ENCODE measurements around the gene WWP2. TPM values are rescaled to one million over a fixed set of nuclear protein-coding genes. Genes with fewer than 3 reads are reported as not detected.
"Not testable (repeated sequence)": the region's sequence is repeated elsewhere in the genome, so short reads cannot be mapped to it uniquely, and the experiment has no call there.

WWP2 gene
- 61.5 TPM for polyA plus RNA-seq

DNA sequence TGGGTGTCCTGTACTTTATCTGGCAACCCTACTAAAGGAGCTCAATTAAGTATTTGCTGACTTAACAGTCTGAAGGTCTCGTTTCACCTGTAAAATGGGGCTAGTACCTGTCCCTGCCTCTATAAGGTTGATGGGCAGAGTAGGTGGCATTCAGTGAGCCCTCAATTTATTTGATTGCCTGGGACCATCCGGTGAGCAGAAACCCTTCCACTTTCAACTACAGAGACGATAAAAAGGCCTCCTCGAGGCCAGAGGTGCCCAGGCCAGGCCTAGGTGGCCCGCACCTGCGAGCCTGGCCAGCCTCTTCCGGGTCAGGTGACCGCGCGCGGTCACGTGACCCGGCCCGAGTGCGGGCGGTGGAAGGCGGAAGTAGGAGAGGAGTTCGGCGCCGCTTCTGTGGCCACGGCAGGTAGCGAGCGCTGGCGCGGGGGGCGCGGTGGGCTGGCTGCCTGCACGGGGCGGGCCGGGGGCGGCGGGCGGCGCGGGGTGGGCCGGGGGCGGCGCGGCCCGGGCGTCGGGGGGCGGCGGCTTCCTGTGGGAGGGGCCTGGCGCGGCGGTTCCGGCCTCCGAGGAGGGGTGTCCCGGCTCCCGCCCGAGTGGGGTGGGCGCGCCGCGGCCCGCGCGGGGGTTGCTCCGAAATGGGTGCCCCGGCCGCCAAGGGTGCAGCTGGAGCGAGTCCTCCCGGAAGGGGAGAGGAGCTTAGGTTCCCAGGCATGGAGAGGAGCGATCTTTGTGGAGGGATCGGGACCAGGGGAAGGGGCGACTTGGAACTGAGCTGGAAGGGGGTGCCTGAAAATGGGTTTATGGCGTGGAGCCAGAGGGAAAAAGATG lies at the start of gene WWP2:
TSS of gene WWP2 (plus strand) at position 350 of the 831 bp plus-strand sequence. CDS start 24,679 bp downstream, outside the sequence.
- Mint-ChIP-seq H3K4me1 (peaks cover 17 to 23% (median 20%) of the 10 kb centered on the region in 3 donors), H3K36me3 (no peaks in the 10 kb centered on the region), H3K27ac (peak within 1 kb of the TSS; percentile 75 to 100 (median 97)), H3K4me3 (peak within 1 kb of the TSS; percentile 70 to 98 (median 94)), H3K27me3 (no peaks in the 10 kb centered on the region), H3K9me3 (no peaks in the 10 kb centered on the region)

DNA sequence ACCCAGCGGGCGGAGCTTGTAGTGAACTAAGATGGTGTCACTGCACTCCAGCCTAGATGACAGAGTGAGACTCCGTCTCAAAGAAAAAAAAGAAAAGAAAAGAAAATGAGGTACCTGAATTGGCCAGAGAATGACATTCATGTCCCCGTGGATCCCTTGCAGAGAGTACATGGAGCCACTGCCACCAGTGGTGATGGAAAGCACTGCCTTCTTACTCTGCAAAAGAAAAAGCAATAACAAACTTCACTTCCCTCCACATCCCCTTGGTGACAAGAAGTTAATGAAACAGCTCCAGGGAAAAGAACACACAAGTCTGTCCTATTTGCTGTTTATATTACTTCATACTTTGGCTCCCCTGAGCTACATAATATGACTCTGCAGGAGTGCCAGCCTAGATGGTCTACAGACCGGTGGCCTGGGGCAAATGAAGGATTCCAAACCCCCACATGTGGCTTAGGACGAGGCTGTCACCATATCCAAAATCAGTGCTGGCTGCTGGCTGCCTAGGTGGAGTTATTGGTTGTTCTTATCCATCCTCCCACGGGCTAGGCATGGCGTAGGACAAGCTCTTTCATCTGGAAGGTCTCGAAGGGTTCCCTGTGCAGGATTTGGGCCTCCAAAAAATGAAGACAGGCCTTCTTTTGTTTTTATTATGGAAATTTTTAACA lies 49.1 kb upstream of the WWP2 start:
- H3K4me3 Mint-ChIP-seq = no peak overlapping the region
- H3K27ac Mint-ChIP-seq = no peak overlapping the region
- no peaks in the 10 kb centered on the region for H3K36me3 Mint-ChIP-seq
- H3K27me3 Mint-ChIP-seq = no peaks in the 10 kb centered on the region
- no peaks in the 10 kb centered on the region for H3K9me3 Mint-ChIP-seq
- peaks cover 0 to 3% (median 3%) of the 10 kb centered on the region in 3 donors for H3K4me1 Mint-ChIP-seq

DNA sequence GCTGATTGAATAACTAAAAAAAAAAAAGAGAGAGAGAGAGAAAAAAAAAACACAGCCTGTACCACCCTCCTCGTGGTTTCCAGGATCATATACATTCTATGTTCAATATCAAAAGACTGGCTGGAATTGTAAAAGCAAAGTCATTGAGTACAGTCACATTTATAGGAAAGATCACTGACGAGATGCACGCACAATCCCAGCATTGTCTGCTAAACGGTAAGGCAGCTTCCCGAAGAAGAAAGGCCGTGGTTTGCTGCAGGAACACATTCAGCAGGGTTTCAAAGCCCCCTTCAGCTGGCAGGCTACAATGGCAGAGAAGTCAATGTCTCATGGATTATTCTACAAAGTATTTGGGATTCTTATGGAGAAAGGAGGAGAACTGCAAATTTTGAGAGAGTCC lies 45.1 kb upstream of the WWP2 start:
- H3K36me3 Mint-ChIP-seq = no peaks in the 10 kb centered on the region
- no peak overlapping the region for H3K27ac Mint-ChIP-seq
- no peaks in the 10 kb centered on the region for H3K27me3 Mint-ChIP-seq
- H3K4me1 Mint-ChIP-seq = no peaks in the 10 kb centered on the region
- H3K9me3 Mint-ChIP-seq = no peaks in the 10 kb centered on the region
- H3K4me3 Mint-ChIP-seq = no peak overlapping the region

DNA sequence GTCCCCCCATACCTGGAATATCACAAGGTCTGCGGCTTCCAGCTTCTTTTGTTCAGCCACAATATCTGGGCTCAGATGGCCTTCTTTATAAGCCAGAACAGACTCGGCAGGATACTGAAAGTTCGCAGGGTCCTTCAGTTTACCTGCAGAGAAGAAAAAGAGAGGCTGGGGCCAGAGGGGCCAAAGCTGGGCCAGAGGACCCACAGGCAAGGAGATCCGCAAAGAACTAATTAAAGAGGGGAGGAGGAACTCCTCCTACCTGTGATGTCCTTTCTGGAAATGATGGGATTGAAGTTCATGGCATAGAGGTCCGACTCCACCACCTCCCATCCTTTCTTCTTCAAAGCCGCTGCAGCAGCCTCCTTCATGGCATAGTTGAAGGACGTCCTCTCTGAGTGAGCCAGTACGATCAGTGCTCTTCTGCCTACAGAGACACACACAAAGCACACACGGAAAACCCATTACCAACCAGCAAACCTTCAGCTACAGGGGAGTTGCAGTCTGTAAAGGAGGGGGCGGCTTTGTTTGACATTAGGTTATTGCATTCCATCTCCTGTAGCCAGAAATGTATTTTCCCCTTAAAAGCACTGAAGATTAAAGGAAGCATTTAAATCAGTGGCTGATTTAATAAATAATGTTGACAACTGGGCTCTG lies 43.9 kb upstream of the WWP2 start:
- no peak overlapping the region for H3K4me3 Mint-ChIP-seq
- no peaks in the 10 kb centered on the region for H3K27me3 Mint-ChIP-seq
- no peak overlapping the region for H3K27ac Mint-ChIP-seq
- no peaks in the 10 kb centered on the region for H3K36me3 Mint-ChIP-seq
- H3K9me3 Mint-ChIP-seq = no peaks in the 10 kb centered on the region
- H3K4me1 Mint-ChIP-seq = no peaks in the 10 kb centered on the region

GRCh38 chr16:69720822-69721430 lies 41.2 kb upstream of the WWP2 start:
- Mint-ChIP-seq H3K36me3 (no peaks in the 10 kb centered on the region), H3K27me3 (no peaks in the 10 kb centered on the region), H3K4me3 (no peak overlapping the region), H3K27ac (no peak overlapping the region), H3K9me3 (no peaks in the 10 kb centered on the region), H3K4me1 (peaks cover 0 to 4% (median 3%) of the 10 kb centered on the region in 3 donors)

- H3K9me3 Mint-ChIP-seq = no peaks in the 10 kb centered on the region
- no peak overlapping the region for H3K27ac Mint-ChIP-seq
- no peaks in the 10 kb centered on the region for H3K27me3 Mint-ChIP-seq
- no peaks in the 10 kb centered on the region for H3K36me3 Mint-ChIP-seq
- peak overlapping the region in 1 of 4 donors; percentile 54 for H3K4me3 Mint-ChIP-seq
- H3K4me1 Mint-ChIP-seq = peaks cover 2 to 9% (median 8%) of the 10 kb centered on the region in 3 donors
Measured at GRCh38 chr16:69721441-69721957, 40.6 kb upstream of the WWP2 start.

- Mint-ChIP-seq H3K27me3 (no peaks in the 10 kb centered on the region), H3K9me3 (no peaks in the 10 kb centered on the region), H3K36me3 (no peaks in the 10 kb centered on the region), H3K27ac (peak overlapping the region in 1 of 3 donors; percentile 34), H3K4me1 (peaks cover 9 to 14% (median 13%) of the 10 kb centered on the region in 3 donors), H3K4me3 (peak overlapping the region in 1 of 4 donors; percentile 87)
Measured at GRCh38 chr16:69724414-69724873, 37.7 kb upstream of the WWP2 start.

DNA sequence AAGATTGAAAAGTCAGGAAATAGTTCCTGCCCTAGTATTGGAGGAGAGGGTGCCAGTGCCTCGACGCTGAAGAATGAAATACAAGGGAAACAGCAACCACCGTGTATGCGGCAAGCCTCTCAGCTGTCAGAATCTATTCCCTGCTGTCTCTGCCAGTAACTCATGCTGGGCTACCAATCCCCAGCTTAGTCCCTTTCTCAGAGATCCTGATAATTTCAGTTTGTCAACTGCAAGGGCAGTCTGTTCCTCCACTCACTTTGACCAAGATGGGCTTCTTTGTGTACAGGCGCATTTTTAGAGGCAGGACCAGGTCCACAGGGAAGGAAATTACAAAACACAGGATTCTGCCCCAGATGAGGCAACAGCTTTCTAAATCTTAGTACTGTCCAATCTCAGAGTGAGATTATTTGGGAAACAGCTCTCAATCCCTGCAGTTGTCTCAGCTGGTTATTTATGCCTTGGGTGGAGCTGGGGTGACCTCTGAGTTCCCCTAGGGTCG lies 37.1 kb upstream of the WWP2 start:
- Mint-ChIP-seq H3K4me1 (peaks cover 9 to 16% (median 13%) of the 10 kb centered on the region in 3 donors), H3K36me3 (peaks cover 2% of the 10 kb centered on the region), H3K4me3 (peak overlapping the region; percentile 30 to 94 (median 82)), H3K27me3 (no peaks in the 10 kb centered on the region), H3K9me3 (no peaks in the 10 kb centered on the region), H3K27ac (peak overlapping the region in 1 of 3 donors; percentile 34)

DNA sequence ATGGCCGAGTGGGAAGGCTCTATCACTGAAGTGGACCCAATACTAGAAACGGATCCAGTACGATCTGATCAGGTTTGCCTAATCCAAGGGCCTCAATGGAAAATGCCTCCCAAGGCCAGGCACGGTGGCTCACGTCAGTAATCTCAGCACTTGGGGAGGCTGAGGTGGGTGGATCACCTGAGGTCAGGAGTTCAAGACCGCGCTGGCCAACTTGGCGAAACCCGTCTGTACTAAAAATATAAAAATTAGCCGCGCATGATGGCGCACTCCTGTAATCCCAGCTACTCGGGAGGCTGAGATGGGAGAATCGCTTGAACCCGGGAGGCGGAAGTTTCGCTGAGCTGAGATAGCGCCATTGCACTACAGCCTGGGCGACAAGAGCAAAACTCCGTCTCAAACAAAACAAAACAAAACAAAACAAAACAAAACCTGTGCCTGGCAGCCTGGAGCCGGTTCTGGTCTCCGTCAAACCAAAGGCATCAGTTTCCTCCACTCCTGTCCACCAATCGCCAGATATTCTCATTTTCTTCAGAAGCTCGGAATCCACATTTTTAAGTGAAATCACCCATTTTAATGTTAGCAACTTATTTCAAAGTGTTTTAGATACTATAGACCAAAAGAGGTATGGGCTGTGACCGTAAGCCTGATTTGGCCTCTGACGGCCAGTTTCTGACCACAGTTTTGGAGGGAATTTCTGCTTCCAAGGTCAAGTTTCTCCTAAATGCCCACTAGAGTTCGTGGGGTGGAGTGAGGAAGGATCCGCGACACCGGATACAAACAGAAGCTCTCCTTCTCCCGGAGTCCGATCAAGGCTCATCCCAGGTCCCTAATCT lies 36.4 kb upstream of the WWP2 start:
- H3K27me3 Mint-ChIP-seq = no peaks in the 10 kb centered on the region
- H3K4me1 Mint-ChIP-seq = peaks cover 9 to 16% (median 13%) of the 10 kb centered on the region in 3 donors
- H3K9me3 Mint-ChIP-seq = no peaks in the 10 kb centered on the region
- peak overlapping the region; percentile 80 to 93 (median 89) for H3K27ac Mint-ChIP-seq
- peak overlapping the region; percentile 87 to 97 (median 92) for H3K4me3 Mint-ChIP-seq
- peaks cover 2% of the 10 kb centered on the region for H3K36me3 Mint-ChIP-seq

DNA sequence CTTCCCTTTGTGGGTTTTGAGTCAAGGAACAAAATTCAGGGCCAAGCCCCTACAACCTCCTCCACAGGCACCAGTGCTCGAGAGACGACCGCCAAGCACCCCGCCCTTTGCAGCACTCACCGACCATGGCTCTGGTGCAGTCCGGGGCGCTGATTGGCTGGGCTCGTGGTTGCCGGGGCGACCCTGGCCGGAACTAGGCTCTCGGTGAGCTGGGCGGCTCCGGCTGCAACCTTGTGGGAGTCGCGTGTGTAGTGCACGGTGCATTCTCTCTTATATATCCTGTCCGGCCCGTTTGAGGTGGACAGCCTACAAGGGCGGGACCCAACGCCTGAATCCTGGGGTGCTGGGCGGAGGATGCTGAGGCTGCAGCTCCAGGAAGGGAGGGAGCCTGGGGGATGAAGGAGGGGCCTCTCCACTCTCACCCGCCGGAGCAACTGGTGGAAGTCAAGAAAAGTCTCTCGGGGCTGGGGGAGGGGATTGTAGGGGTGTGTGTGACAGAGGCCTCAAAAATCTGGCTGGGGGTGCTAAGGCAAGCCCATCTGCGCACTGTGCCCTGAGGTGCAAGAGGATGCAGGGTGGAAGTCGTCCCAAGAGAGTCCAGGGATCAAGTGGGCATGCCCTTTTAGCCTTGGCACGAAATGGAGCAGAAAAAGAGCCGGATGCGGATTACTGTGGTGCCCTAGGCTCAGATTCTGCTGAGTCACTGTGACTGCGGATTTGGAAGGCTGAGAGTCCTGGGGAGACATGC lies 35.6 kb upstream of the WWP2 start, which contains the start of gene NQO1:
TSS of gene NQO1 (minus strand) at position 248 of the 748 bp plus-strand sequence. CDS start at position 127, 121 bp downstream.
- H3K27me3 Mint-ChIP-seq = no peaks in the 10 kb centered on the region
- H3K36me3 Mint-ChIP-seq = peaks cover 2% of the 10 kb centered on the region
- H3K27ac Mint-ChIP-seq = peak within 1 kb of the TSS; percentile 80 to 93 (median 89)
- H3K4me1 Mint-ChIP-seq = peaks cover 9 to 16% (median 13%) of the 10 kb centered on the region in 3 donors
- peak within 1 kb of the TSS; percentile 87 to 97 (median 92) for H3K4me3 Mint-ChIP-seq
- no peaks in the 10 kb centered on the region for H3K9me3 Mint-ChIP-seq

DNA sequence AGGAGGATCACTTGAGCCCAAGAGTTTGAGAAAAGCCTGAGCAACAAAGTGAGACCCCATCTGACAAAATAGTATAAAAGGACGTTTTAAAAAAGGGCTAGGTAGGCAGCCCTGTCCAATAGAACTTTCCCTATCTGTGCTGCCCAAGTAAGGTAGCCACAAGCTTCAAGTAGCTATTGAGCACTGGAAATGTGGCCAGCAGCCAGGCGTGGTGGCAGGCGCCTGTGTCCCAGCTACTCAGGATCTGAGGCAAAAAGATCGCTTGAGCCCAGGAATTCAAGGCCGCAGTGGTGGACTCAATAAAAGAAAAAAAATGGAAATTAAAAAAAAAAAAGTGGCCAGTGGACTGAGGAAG lies 34.2 kb upstream of the WWP2 start:
- peaks cover 4% of the 10 kb centered on the region for H3K36me3 Mint-ChIP-seq
- H3K9me3 Mint-ChIP-seq = no peaks in the 10 kb centered on the region

GRCh38 chr16:69729030-69729429 lies 33.1 kb upstream of the WWP2 start:
- H3K4me3 Mint-ChIP-seq = peak overlapping the region in 1 of 4 donors; percentile 75
- not testable (repeated sequence) for H3K9me3 Mint-ChIP-seq, H3K27me3 Mint-ChIP-seq, H3K36me3 Mint-ChIP-seq, H3K27ac Mint-ChIP-seq
- H3K4me1 Mint-ChIP-seq = peaks cover 9 to 16% (median 13%) of the 10 kb centered on the region in 3 donors

More for the DNA sequence above, 34.2 kb upstream of the WWP2 start:
- H3K4me1 Mint-ChIP-seq = peaks cover 9 to 16% (median 13%) of the 10 kb centered on the region in 3 donors
- H3K27me3 Mint-ChIP-seq = no peaks in the 10 kb centered on the region
- peak overlapping the region in 2 of 4 donors; percentile 6 to 73 for H3K4me3 Mint-ChIP-seq
- peak overlapping the region in 1 of 3 donors; percentile 14 for H3K27ac Mint-ChIP-seq

GRCh38 chr16:69731280-69731679 lies 30.9 kb upstream of the WWP2 start:
- H3K27me3 Mint-ChIP-seq, H3K36me3 Mint-ChIP-seq, H3K4me1 Mint-ChIP-seq, H3K9me3 Mint-ChIP-seq, H3K27ac Mint-ChIP-seq, H3K4me3 Mint-ChIP-seq: not testable (repeated sequence)

Data from IgD-negative memory B cell (primary cell).